HG02970 (cell line): ENCODE results near the gene SIDT2.

Source experiments
- ATAC-seq: cut with Tn5 transposase; IDR thresholded peaks from one replicate; pipeline ENCODE4 v1.9.1; 2021; ENCODE audit warnings: mild to moderate bottlenecking, moderate library complexity, moderate number of reproducible peaks; ENCODE audit not compliant: unreplicated experiment, low FRiP score

The SIDT2 gene

DNA sequence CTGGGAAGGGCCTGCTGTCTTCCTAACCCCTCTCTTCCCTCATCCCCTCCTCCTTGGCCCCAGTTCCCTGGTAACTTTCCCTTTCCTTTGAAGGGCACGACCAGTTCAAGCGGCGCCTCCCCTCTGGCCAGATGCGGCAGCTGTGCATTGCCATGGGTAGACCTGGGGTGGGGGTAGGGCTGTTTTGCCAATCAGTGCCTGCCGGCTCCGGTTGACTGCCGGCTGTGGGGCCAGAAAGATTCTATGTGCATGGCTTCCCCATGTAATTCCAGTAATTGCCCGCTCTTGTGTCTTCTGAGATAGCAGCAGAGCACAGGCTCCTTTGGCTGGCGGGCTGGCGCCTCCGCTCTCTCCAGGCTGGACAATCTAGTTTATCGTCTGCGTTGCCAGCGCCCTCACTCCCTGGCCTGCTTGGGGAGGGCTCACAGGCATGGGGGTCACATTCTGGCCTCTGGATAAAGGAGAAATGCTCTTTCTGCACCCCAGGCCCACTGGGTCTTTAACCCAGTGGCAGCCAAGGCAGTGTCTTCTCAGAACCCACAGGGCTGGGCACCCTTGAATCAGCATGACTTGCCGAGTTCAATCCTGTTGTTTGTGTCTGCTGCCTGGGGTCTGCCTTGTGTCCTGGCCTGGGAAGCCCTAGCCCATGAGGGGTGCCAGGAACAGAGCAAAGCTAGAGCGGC lies 9.4 kb downstream of the SIDT2 start:
- ATAC-seq: no peak

DNA sequence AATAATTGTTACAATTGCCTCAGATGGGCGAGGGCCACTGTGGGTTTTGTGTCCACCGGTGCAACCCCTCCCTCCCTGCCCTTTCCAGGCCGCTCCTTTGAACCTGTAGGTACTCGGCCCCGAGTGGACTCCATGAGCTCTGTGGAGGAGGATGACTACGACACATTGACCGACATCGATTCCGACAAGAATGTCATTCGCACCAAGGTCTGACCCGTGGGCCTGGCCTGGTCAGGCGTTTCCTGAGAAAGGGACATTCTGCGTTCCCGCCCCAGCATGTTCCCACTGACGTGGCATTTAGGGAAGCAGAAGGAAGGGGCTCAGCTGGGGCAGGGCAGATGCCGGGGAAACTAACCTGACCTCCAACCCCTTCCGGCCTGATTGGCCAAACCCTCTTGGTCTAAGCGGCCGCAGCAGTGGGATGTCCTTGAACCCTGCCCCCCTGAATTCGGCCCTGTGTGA lies 10.1 kb downstream of the SIDT2 start:
- ATAC-seq: no peak

DNA sequence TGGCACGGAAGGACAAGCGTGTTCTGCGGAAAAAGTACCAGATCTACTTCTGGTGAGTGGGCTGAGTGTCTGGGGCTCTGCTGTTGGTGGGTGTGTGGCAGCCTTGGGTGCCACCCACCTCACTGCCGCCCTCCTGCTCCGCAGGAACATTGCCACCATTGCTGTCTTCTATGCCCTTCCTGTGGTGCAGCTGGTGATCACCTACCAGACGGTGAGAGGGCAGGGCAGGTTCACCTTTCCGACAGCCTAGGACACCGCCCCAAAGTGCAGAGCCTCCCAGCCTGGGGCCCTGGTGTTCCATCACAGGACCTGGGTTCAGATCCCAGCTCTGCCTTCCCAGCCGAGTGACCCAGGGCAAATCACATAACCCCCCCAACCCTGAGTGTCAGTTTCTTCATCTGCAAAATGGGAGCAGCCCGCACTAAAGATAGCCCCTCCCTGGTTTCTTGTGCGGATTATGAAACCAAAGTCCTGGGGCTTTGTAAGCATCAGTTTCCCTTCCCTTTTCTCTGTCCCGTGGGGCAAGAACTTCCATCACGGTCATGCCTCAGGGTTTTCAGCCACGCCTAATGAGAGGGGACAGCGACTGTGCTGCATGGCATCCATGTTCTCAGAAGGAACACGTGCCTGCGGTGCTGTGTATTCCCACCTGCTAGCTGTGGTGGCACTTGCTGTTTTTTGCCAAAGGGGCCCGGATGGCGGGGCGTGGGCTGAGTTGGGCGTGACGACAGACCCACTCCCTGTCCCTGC lies 10.8 kb downstream of the SIDT2 start:
- ATAC-seq: no peak

DNA sequence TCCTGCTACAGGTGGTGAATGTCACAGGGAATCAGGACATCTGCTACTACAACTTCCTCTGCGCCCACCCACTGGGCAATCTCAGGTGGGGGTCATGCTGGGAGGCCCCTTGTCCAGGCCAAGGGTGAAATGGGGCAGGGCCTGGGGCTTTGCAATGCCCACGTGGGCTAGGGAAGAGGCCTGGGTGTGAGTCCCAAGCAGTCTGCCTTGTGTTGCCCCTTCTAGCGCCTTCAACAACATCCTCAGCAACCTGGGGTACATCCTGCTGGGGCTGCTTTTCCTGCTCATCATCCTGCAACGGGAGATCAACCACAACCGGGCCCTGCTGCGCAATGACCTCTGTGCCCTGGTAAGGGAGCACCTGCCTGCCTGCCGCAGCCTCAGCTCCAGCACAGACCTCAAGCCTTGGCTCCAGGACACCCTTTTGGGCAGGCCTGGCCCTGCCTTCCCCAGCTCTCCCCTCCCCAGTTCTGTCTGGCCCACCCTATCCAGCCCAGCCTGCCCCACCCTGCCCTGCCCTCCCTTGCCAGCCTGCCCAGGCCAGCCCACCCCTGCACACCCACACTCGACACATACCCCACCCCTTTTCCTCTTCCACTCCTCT lies 11.5 kb downstream of the SIDT2 start:
- ATAC-seq: no peak

DNA sequence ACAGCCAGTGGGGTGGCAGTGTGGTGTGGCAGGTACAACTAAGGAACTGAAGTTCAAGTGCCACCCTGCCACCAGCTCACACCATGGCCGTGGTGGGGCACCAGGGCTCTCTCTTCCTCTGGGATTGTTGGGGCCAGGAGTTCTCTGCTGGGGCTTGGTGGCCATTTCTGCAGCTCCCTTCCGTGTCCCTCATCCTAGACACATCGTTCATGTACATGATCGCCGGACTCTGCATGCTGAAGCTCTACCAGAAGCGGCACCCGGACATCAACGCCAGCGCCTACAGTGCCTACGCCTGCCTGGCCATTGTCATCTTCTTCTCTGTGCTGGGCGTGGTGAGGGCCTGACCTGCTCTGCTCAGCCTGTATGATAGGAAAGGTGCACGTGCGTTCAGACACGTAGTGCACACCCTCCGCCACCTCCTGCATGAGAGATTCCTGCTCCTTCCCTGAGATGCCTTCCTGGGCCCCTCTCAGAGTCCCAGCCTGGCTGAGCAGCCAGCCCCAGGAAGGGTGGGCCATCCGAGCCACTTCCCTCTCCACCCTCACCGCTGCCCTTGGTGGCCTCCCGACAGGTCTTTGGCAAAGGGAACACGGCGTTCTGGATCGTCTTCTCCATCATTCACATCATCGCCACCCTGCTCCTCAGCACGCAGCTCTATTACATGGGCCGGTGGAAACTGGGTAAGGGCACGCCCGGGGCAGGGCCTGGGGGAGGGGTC lies 13.3 kb downstream of the SIDT2 start:
- ATAC-seq: no peak

DNA sequence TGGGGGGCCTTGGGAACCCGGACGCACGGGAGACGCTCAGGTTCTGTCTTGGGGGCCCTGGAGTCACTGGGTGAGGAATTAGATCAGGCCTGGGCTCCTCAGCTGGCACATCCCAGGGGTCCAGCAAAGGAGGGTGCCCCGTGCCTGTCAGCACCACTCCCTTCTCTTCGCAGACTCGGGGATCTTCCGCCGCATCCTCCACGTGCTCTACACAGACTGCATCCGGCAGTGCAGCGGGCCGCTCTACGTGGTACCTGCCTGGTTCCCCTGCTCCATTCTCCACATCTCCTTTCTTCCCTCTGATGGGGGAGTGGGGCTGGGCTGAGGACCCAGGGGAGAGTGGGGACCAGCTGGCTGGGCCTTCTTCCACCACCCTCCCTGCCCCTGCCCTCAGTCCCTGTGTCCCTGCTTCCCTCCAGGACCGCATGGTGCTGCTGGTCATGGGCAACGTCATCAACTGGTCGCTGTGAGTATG lies 13.9 kb downstream of the SIDT2 start:
- ATAC-seq: no peak

DNA sequence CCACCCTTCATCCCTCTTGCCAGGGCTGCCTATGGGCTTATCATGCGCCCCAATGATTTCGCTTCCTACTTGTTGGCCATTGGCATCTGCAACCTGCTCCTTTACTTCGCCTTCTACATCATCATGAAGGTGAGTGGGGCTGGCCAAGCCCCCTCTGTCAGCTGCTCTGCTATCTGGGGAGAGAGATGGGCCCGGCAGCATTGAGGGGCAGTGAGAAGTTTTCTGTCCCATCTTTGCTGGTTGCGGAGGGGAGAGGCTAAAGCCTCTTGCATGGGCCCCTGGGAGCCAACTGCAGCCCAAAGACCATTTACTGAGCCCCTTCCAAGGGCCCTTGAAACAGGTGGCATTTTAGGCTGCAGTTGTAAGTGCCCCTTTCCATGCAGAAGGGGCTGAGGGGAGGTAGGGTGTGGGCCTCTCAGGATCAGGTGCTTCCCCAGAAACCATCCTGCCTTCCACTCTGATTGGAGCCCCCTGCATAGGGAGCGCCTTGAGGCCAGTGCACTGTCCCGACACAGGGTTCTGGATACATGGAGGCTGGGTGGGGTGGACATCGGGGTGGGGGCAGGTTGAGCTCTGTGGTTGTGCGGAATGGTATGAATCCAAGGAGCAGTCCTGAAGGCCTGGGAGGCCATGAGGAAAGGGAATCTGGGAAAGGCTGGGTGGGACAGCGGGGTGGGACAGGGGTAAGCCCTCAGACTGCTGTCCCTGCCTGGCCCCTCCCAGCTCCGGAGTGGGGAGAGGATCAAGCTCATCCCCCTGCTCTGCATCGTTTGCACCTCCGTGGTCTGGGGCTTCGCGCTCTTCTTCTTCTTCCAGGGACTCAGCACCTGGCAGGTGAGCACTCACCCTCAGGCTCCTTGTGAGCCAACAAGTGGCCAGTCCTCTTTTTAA lies 14.8 kb downstream of the SIDT2 start:
- no peak for ATAC-seq

DNA sequence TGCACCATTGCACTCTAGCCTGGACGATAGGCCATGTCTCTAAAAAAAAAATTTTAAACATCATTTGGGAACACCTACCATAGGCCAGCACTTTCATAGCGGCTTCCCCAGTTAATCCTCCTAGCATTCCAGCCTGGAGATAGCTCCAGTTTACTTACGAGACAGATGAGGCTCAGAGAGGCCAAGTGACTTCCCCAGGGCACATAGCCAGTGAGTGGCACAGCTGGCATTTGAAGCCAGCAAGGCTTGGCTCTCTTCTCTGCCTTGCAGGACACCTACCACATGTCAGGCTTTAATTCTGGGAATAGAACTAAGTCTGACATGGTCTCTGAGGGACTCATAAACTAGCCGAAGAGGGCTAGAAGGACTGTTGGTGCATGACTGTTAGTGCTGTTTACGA lies 15.7 kb downstream of the SIDT2 start:
- ATAC-seq: no peak

DNA sequence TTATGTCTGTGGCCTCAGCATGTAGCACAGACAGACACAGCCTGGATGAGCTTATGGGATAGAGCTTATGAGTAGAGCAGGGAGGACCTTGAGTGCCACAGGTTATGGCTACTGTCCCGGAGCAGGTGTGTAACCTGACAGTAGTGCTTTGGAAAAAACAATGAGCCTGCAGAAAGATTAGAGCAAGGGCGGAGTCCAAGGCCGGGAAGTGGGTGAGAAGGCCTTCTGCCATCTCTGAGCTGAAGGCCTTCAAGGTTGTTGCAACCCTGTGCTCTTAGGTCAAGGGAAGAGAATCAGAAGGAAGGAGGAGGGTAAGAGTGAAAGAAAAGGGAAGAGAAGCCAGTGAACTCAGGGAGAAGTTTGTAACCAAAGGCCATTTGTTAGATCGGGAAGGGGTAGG lies 16.7 kb downstream of the SIDT2 start:
- no peak for ATAC-seq

DNA sequence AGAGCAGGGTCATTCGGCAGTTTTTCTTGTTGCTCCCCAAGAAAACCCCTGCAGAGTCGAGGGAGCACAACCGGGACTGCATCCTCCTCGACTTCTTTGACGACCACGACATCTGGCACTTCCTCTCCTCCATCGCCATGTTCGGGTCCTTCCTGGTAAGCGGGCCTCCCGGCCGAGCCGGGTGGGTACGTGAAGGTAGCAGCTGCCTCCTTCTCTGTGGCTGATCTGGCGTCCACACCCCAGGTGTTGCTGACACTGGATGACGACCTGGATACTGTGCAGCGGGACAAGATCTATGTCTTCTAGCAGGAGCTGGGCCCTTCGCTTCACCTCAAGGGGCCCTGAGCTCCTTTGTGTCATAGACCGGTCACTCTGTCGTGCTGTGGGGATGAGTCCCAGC lies 17.2 kb downstream of the SIDT2 start:
- no peak for ATAC-seq

DNA sequence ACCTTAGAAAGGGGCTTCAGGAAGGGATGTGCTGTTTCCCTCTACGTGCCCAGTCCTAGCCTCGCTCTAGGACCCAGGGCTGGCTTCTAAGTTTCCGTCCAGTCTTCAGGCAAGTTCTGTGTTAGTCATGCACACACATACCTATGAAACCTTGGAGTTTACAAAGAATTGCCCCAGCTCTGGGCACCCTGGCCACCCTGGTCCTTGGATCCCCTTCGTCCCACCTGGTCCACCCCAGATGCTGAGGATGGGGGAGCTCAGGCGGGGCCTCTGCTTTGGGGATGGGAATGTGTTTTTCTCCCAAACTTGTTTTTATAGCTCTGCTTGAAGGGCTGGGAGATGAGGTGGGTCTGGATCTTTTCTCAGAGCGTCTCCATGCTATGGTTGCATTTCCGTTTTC lies 18.5 kb downstream of the SIDT2 start:
- no peak for ATAC-seq

DNA sequence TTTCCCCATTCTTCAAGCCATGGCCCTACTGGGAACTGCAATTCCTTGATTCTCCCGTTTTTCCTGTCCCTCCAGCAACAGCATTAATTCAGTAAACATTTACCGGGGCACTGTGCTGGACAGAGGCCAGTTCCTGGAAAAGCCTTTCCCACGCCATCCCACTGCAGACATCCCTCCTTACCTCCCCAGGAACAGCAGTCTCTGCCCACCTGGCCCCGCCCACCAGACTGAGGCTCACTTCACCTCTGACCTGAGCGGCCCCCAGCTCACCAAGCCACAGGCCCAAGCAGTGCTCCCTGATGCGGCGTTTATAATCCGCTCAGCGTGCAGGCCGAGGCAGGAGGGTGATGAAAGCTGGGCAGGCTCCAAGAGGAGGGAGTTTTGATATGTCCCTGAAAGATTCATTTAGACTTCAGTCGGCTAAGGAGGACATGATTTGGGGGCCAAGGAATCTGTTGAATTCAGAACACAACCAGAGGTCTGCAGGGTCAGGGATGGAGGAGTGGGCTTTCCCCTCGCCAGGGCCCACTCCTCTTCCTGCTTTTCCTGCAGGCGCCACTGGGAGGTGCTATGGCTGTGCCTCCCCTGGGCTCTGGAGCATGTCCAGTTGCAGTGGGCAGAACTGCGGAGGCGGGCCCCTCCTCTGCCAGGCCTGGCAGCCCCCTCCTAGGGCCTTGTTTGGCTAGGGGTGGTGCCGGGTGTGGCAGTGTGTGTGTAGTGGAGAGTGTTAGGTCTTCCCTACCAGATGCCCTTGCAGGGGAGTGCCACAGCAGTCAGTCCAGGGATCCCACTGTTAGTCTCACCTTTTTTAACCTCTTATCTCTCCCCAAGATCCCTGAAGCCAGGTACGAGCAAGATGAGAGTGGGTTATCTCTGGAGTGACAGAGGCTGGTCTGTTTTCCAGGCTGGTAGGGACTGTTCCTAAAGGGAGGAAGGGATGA lies 19.2 kb downstream of the SIDT2 start:
- ATAC-seq: no peak

DNA sequence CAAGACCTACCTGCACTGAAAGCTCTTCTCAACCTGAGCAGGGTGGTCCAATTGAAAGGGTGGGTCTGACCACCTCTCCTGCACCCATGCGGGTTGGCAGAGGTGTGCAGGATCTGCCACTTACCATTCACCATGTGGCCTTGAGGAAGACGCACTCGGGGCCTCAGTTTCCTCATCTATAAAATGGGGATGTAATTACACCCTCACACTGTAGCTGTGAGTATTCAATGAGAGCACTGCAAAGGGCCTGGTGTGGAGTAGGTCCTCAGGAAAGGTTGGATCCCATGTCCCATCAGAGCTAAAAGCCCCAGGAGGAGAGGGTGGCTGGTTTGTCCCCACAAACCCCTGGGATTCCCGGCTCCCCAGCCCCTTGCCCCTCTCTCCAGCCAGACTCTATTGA lies 20.1 kb downstream of the SIDT2 start:
- no peak for ATAC-seq

DNA sequence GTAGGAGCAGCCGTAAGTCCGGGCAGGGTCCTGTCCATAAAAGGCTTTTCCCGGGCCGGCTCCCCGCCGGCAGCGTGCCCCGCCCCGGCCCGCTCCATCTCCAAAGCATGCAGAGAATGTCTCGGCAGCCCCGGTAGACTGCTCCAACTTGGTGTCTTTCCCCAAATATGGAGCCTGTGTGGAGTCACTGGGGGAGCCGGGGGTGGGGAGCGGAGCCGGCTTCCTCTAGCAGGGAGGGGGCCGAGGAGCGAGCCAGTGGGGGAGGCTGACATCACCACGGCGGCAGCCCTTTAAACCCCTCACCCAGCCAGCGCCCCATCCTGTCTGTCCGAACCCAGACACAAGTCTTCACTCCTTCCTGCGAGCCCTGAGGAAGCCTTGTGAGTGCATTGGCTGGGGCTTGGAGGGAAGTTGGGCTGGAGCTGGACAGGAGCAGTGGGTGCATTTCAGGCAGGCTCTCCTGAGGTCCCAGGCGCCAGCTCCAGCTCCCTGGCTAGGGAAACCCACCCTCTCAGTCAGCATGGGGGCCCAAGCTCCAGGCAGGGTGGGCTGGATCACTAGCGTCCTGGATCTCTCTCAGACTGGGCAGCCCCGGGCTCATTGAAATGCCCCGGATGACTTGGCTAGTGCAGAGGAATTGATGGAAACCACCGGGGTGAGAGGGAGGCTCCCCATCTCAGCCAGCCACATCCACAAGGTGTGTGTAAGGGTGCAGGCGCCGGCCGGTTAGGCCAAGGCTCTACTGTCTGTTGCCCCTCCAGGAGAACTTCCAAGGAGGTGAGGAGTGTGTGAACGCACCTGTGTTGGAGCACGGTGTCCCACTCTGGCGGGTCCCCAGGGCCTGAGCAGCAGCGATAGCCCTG lies 20.7 kb downstream of the SIDT2 start, which contains the start of gene TAGLN:
TSS of gene TAGLN (plus strand) at position 318 of the 863 bp plus-strand sequence. CDS start 3,644 bp downstream, outside the sequence.
- no peak for ATAC-seq

DNA sequence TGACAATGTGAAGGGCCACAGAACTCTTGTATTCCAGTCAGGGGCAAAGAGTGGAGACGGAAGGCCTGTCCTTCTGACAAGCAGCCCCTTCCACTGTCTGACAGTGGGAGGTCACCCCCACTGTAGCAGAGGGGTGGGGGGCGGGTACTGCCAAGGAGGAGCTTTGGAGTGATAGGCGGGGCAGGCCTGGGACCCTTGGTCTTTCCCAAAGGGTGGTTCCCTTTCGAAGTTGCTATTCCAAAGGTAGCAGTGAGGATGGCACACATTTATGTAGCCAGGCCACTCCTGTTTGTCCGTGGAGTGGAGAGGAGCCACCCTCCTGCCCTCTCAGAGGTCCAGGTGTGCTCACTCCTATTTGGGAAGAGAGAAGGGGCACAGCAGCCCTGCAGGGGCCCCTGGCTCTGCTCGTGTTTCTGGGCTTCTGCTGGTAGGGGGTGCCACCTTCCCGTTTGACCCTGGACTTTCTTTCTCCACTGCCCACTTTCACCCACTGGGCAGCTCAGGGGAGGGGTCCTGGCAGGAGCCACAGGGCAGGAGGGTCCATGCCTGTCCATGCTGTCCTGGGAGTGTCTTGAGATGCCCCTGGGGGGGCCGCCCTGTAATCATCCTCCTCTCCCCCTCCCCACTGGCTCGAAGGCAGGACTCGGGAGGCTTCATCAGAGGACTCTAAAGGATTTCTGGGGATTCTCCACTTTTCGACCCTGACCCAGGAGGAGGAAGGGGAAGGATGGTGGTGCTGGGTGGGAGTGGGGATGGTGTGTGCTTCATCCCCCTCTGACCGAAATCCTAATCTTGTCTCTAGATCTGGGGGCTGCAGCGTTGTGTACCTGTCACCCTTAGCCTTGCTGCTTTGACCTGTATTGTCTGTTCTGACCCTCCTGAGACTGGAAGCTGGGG lies 21.6 kb downstream of the SIDT2 start:
- ATAC-seq: no peak

DNA sequence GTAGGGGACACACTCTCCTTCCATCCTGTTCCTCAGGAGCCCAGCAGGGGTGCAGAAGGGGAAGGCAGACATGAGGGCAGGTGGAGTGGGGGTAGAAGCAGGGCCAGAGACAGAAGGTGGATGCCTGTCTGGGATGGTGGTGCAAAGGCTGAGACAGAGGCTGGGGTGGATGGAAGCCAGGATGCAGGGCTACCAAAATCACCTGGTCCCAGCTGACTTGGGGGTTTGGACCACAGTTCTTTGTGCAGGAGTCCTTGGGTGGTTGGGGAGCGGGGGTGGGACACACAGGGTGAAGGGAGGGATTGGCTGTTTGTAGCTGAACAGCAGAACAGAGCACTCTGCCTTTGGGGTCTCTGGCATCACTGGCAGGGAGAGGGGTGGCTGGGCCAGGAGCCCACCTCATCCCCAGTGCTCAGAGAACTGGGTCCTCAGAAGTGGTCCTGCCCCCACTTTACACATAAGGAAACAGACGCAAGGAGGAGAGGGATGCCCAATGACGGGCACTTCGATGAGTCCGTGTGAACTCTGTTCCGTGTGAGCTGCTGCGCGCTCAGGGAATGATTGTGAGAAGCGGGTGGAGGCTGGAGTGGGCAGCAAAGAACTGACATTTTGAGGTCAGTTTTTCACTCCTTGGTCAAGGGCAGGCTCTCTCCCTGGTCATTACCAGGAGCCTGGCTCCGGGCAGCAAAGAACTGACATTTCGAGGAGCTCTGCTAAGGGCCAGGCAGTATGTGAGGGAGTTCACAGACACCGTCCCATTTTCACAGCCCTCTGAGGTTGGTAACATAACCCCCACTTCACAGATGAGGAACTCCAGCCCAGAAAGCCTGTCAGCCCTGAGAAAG lies 22.5 kb downstream of the SIDT2 start:
- ATAC-seq: no peak
